ENCODE results near the gene DARS2. TPM values are rescaled to one million over a fixed set of nuclear protein-coding genes. Genes with fewer than 3 reads are reported as not detected.
"Not testable (repeated sequence)": the region's sequence is repeated elsewhere in the genome, so short reads cannot be mapped to it uniquely, and the experiment has no call there.

The DARS2 gene
- polyA plus RNA-seq, 4 donors = 5.1 to 22.3 (median 13.0) TPM

GRCh38 chr1:173856903-173857302, 32.4 kb downstream of the DARS2 start:
- H3K36me3 ChIP-seq (ENCODE audit: control insufficient read depth in 3 of 3, insufficient read depth in 2 of 3, low read depth in 1 of 3, low read length in 3 of 3) = peaks cover 0 to 36% (median 11%) of the 10 kb centered on the region in 3 donors
- H3K27me3 ChIP-seq (ENCODE audit: control insufficient read depth in 3 of 3, insufficient read depth in 3 of 3, low read length in 3 of 3) = no peaks in the 10 kb centered on the region
- H3K9me3 ChIP-seq (ENCODE audit: control insufficient read depth in 2 of 2, insufficient read depth in 1 of 2, low read depth in 1 of 2, low read length in 1 of 2) = no peaks in the 10 kb centered on the region
- no peak overlapping the region for H3K4me3 ChIP-seq (ENCODE audit: low read depth in 1 of 3, low read length in 3 of 3)
- H3K27ac ChIP-seq (ENCODE audit: low read depth in 1 of 3, low read length in 2 of 3) = no peak overlapping the region
- H3K4me1 ChIP-seq (ENCODE audit: control insufficient read depth in 3 of 3, insufficient read depth in 2 of 3, low read depth in 1 of 3, low read length in 2 of 3) = peaks cover 0 to 4% (median 0%) of the 10 kb centered on the region in 3 donors
- no peak for DNase-seq
- FAIRE-seq = no peak
- WGBS, 3 donors = 95 to 99% (median 97%) methylated on average over 2 of the region's 2 CpGs

- no peak for FAIRE-seq
- Histone ChIP-seq H3K4me3 (ENCODE audit: low read depth in 1 of 3, low read length in 3 of 3) (no peak overlapping the region), H3K27ac (ENCODE audit: low read depth in 1 of 3, low read length in 2 of 3) (no peak overlapping the region), H3K4me1 (ENCODE audit: control insufficient read depth in 3 of 3, insufficient read depth in 2 of 3, low read depth in 1 of 3, low read length in 2 of 3) (peaks cover 0 to 4% (median 0%) of the 10 kb centered on the region in 3 donors), H3K27me3 (ENCODE audit: control insufficient read depth in 3 of 3, insufficient read depth in 3 of 3, low read length in 3 of 3) (no peaks in the 10 kb centered on the region), H3K36me3 (ENCODE audit: control insufficient read depth in 3 of 3, insufficient read depth in 2 of 3, low read depth in 1 of 3, low read length in 3 of 3) (peaks cover 0 to 38% (median 12%) of the 10 kb centered on the region in 3 donors), H3K9me3 (ENCODE audit: control insufficient read depth in 2 of 2, insufficient read depth in 1 of 2, low read depth in 1 of 2, low read length in 1 of 2) (no peaks in the 10 kb centered on the region)
- DNase-seq = no peak
- 90 to 93% (median 91%) methylated on average over 4 of the region's 4 CpGs for WGBS, 3 donors
Measured at GRCh38 chr1:173857363-173857917, 33.0 kb downstream of the DARS2 start.

DNA sequence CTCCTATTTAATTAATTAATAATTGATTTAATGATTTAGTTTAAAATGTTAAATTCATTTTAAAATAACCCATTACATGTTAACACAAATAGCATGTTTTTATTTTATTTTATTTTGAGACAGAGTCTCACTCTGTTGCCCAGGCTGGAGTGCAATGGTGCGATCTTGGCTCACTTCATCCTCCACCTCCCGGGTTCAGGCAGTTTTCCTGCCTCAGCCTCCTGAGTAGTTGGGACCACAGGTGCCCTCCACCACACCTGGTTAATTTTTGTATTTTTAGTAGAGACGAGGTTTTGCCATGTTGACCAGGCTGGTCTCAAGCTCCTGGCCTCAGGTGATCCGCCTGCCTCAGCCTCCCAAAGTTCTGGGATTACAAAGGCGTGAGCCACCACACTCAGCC, 35.1 kb downstream of the DARS2 start:
- H3K27me3 ChIP-seq (ENCODE audit: control insufficient read depth in 3 of 3, insufficient read depth in 3 of 3, low read length in 3 of 3); H3K4me1 ChIP-seq (ENCODE audit: control insufficient read depth in 3 of 3, insufficient read depth in 2 of 3, low read depth in 1 of 3, low read length in 2 of 3); H3K9me3 ChIP-seq (ENCODE audit: control insufficient read depth in 2 of 2, insufficient read depth in 1 of 2, low read depth in 1 of 2, low read length in 1 of 2); H3K4me3 ChIP-seq (ENCODE audit: low read depth in 1 of 3, low read length in 3 of 3); H3K27ac ChIP-seq (ENCODE audit: low read depth in 1 of 3, low read length in 2 of 3); DNase-seq; FAIRE-seq: not testable (repeated sequence)
- H3K36me3 ChIP-seq (ENCODE audit: control insufficient read depth in 3 of 3, insufficient read depth in 2 of 3, low read depth in 1 of 3, low read length in 3 of 3) = peaks cover 10 to 44% (median 11%) of the 10 kb centered on the region in 3 donors
- WGBS, 3 donors = 92 to 100% (median 97%) methylated on average over 5 of the region's 5 CpGs

- H3K4me3 ChIP-seq (ENCODE audit: low read depth in 1 of 3, low read length in 3 of 3) = no peak overlapping the region
- 90 to 97% (median 90%) methylated on average over 1 of the region's 1 CpG for WGBS, 3 donors
- H3K4me1 ChIP-seq (ENCODE audit: control insufficient read depth in 3 of 3, insufficient read depth in 2 of 3, low read depth in 1 of 3, low read length in 2 of 3) = no peaks in the 10 kb centered on the region
- H3K27me3 ChIP-seq (ENCODE audit: control insufficient read depth in 3 of 3, insufficient read depth in 3 of 3, low read length in 3 of 3) = no peaks in the 10 kb centered on the region
- H3K36me3 ChIP-seq (ENCODE audit: control insufficient read depth in 3 of 3, insufficient read depth in 2 of 3, low read depth in 1 of 3, low read length in 3 of 3) = peaks cover 11 to 46% (median 12%) of the 10 kb centered on the region in 3 donors
- DNase-seq (no peak), FAIRE-seq (no peak)
- no peak overlapping the region for H3K27ac ChIP-seq (ENCODE audit: low read depth in 1 of 3, low read length in 2 of 3)
- H3K9me3 ChIP-seq (ENCODE audit: control insufficient read depth in 2 of 2, insufficient read depth in 1 of 2, low read depth in 1 of 2, low read length in 1 of 2) = no peaks in the 10 kb centered on the region
Measured at GRCh38 chr1:173860065-173860464, 35.6 kb downstream of the DARS2 start.

- H3K27me3 ChIP-seq (ENCODE audit: control insufficient read depth in 3 of 3, insufficient read depth in 3 of 3, low read length in 3 of 3) = no peaks in the 10 kb centered on the region
- no peak overlapping the region for H3K4me3 ChIP-seq (ENCODE audit: low read depth in 1 of 3, low read length in 3 of 3)
- DNase-seq = no peak
- H3K4me1 ChIP-seq (ENCODE audit: control insufficient read depth in 3 of 3, insufficient read depth in 2 of 3, low read depth in 1 of 3, low read length in 2 of 3) = peaks cover 0 to 6% (median 5%) of the 10 kb centered on the region in 3 donors
- 86 to 98% (median 93%) methylated on average over 7 of the region's 7 CpGs for WGBS, 3 donors
- H3K9me3 ChIP-seq (ENCODE audit: control insufficient read depth in 2 of 2, insufficient read depth in 1 of 2, low read depth in 1 of 2, low read length in 1 of 2) = no peaks in the 10 kb centered on the region
- H3K36me3 ChIP-seq (ENCODE audit: control insufficient read depth in 3 of 3, insufficient read depth in 2 of 3, low read depth in 1 of 3, low read length in 3 of 3) = peaks cover 8 to 39% (median 16%) of the 10 kb centered on the region in 3 donors
- no peak overlapping the region for H3K27ac ChIP-seq (ENCODE audit: low read depth in 1 of 3, low read length in 2 of 3)
- no peak for FAIRE-seq
Measured at GRCh38 chr1:173861731-173862145, 37.3 kb downstream of the DARS2 start.

- H3K4me3 ChIP-seq (ENCODE audit: low read depth in 1 of 3, low read length in 3 of 3); H3K9me3 ChIP-seq (ENCODE audit: control insufficient read depth in 2 of 2, insufficient read depth in 1 of 2, low read depth in 1 of 2, low read length in 1 of 2); DNase-seq; H3K27me3 ChIP-seq (ENCODE audit: control insufficient read depth in 3 of 3, insufficient read depth in 3 of 3, low read length in 3 of 3); H3K4me1 ChIP-seq (ENCODE audit: control insufficient read depth in 3 of 3, insufficient read depth in 2 of 3, low read depth in 1 of 3, low read length in 2 of 3); FAIRE-seq: not testable (repeated sequence)
- Histone ChIP-seq H3K36me3 (ENCODE audit: control insufficient read depth in 3 of 3, insufficient read depth in 2 of 3, low read depth in 1 of 3, low read length in 3 of 3) (peaks cover 8 to 42% (median 16%) of the 10 kb centered on the region in 3 donors), H3K27ac (ENCODE audit: low read depth in 1 of 3, low read length in 2 of 3) (peak overlapping the region in 1 of 3 donors; percentile 3)
- WGBS, 3 donors = 70 to 87% (median 73%) methylated on average over 13 of the region's 13 CpGs
Measured at GRCh38 chr1:173862146-173862768, 37.8 kb downstream of the DARS2 start.

DNA sequence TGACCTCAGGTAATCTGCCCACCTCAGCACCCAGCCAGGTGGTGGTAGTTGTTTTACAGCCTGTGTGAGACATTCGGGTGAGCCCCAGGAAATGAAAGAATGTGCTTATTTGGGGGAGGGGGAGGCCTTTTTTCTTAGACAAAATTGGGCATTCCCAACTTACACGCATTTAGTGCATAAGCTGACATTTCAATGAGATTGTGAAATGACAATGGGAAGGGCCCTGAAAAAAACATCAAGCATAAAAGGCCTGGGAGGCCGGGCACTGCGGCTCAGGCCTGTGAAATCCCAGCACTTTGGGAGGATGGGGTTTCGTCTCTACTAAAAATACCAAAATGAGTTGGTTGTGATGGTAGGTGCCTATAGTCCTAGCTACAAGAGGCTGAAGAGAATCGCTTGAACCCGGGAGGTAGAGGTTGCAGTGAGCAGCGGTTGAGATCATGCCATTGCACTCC, 38.3 kb downstream of the DARS2 start:
- Histone ChIP-seq H3K27ac (ENCODE audit: low read depth in 1 of 3, low read length in 2 of 3) (peak overlapping the region in 1 of 3 donors; percentile 3), H3K36me3 (ENCODE audit: control insufficient read depth in 3 of 3, insufficient read depth in 2 of 3, low read depth in 1 of 3, low read length in 3 of 3) (peaks cover 6 to 43% (median 16%) of the 10 kb centered on the region in 3 donors), H3K9me3 (ENCODE audit: control insufficient read depth in 2 of 2, insufficient read depth in 1 of 2, low read depth in 1 of 2, low read length in 1 of 2) (no peaks in the 10 kb centered on the region), H3K27me3 (ENCODE audit: control insufficient read depth in 3 of 3, insufficient read depth in 3 of 3, low read length in 3 of 3) (no peaks in the 10 kb centered on the region), H3K4me1 (ENCODE audit: control insufficient read depth in 3 of 3, insufficient read depth in 2 of 3, low read depth in 1 of 3, low read length in 2 of 3) (peaks cover 0 to 6% (median 5%) of the 10 kb centered on the region in 3 donors), H3K4me3 (ENCODE audit: low read depth in 1 of 3, low read length in 3 of 3) (no peak overlapping the region)
- FAIRE-seq (no peak), DNase-seq (no peak)
- 59 to 72% (median 63%) methylated on average over 8 of the region's 8 CpGs for WGBS, 3 donors

DNA sequence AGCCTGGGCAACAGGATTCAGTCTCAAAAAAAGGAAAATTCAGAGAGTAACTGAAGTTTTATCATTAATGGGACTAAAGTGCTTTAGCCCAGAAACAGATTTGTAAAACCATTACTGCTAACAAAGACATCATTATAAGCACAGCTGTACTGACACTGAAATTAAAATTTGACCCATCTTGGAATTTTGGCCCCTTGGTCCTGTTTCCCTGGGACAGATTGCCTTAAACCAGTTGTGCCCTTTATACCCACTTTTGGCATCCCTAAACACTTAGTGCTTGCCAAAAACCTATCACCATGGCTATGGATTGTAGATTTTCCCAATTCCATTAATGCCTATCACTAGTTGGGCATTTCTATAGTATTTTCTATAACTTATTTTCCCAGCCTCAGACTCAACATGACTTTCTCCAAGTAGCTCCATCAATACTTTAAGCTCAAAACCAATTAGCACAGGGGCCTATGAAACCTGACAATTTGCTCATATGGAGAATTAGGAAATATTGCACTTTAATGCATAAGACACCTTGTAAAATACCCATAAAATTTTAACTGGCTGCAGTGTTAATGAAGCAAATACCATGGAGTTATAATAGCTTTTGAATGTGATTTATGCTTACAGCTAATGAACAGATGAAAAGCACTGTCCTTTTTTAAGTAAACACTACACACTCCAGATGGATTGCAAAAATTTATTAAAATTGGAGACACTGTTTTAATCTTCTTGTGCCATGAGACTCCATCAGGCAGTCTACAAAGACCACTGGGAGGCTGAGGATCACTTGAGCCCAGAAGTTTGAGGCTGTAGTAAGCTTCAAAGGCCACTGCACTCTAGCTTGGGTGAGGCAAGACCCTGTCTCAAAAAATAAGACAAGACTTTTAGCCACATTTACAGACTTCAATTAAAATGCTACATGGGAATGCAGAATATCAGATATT, 39.0 kb downstream of the DARS2 start:
- Histone ChIP-seq H3K36me3 (ENCODE audit: control insufficient read depth in 3 of 3, insufficient read depth in 2 of 3, low read depth in 1 of 3, low read length in 3 of 3) (peaks cover 6 to 41% (median 16%) of the 10 kb centered on the region in 3 donors), H3K27ac (ENCODE audit: low read depth in 1 of 3, low read length in 2 of 3) (no peak overlapping the region)

More for the DNA sequence above, 39.0 kb downstream of the DARS2 start:
- H3K4me3 ChIP-seq (ENCODE audit: low read depth in 1 of 3, low read length in 3 of 3) = no peak overlapping the region
- DNase-seq = no peak
- H3K4me1 ChIP-seq (ENCODE audit: control insufficient read depth in 3 of 3, insufficient read depth in 2 of 3, low read depth in 1 of 3, low read length in 2 of 3) = peaks cover 0 to 6% (median 5%) of the 10 kb centered on the region in 3 donors
- no peaks in the 10 kb centered on the region for H3K27me3 ChIP-seq (ENCODE audit: control insufficient read depth in 3 of 3, insufficient read depth in 3 of 3, low read length in 3 of 3)
- FAIRE-seq = no peak
- no peaks in the 10 kb centered on the region for H3K9me3 ChIP-seq (ENCODE audit: control insufficient read depth in 2 of 2, insufficient read depth in 1 of 2, low read depth in 1 of 2, low read length in 1 of 2)
